Measurements from ENCODE around the gene EDAR. TPM values are rescaled to one million over a fixed set of nuclear protein-coding genes. Genes with fewer than 3 reads are reported as not detected.

EDAR gene
- total and polyA plus RNA-seq, 8 donors: 0.47 to 8.1 (median 5.9) TPM; not detected in 1

DNA sequence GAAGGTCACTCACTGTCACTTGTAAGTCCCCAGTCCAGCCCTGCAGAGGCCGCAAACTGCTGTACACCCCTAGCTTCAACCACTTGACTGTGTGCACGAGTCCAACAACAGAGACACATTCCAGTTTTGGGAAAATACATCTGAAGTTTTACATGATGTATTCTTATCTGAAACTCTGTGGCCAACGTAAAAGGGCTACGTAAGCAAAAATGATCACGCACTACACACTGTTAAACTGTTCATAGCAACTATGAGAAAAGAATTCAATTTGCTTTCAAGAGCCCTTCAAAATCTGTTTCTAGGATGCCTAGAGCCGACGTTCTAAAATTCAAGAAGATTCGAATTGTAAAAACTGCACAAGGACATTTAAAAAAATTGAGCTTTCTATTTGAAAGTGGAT lies 26.0 kb downstream of the EDAR start:
- Histone ChIP-seq H3K4me3 (no peak overlapping the region), H3K9me3 (no peaks in the 10 kb centered on the region), H3K36me3 (no peaks in the 10 kb centered on the region), H3K27ac (no peak overlapping the region), H3K4me1 (no peaks in the 10 kb centered on the region), H3K27me3 (no peaks in the 10 kb centered on the region)
- ATAC-seq: no peak
- intact Hi-C loops (cut with DNase I): no loop called here
- TF ChIP-seq, protein P1, sequence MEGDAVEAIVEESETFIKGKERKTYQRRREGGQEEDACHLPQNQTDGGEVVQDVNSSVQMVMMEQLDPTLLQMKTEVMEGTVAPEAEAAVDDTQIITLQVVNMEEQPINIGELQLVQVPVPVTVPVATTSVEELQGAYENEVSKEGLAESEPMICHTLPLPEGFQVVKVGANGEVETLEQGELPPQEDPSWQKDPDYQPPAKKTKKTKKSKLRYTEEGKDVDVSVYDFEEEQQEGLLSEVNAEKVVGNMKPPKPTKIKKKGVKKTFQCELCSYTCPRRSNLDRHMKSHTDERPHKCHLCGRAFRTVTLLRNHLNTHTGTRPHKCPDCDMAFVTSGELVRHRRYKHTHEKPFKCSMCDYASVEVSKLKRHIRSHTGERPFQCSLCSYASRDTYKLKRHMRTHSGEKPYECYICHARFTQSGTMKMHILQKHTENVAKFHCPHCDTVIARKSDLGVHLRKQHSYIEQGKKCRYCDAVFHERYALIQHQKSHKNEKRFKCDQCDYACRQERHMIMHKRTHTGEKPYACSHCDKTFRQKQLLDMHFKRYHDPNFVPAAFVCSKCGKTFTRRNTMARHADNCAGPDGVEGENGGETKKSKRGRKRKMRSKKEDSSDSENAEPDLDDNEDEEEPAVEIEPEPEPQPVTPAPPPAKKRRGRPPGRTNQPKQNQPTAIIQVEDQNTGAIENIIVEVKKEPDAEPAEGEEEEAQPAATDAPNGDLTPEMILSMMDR (IDR thresholded peaks at IDR 0.05): no peak
- no peak for DNase-seq

DNA sequence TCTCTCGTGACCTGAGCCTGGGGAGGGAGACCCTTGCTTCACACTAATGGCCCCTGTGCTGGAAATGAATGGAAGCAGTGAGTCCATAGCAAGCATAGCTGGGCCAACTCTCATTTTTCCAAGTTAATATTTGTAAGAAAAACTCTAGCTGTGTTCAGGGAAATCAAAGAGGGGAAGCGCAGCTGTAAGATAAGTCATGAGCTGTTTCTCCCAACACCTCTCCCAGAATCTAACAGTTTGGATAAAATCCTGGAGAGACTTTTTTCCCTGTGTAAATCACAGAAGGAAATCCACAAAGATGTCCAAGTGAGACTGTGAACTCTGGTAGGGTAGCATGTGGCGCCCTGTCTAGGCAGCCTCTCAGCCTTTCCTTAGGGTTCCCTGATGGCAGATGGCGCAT lies 27.2 kb downstream of the EDAR start:
- intact Hi-C loops (cut with DNase I): no loop called here
- ATAC-seq (no peak), DNase-seq (peak in 1 of 4 donors; percentile 56)
- H3K27me3 ChIP-seq: no peaks in the 10 kb centered on the region
- TF ChIP-seq, protein P1 (IDR thresholded peaks at IDR 0.05): no peak
- H3K36me3 ChIP-seq: no peaks in the 10 kb centered on the region
- H3K4me1 ChIP-seq: no peaks in the 10 kb centered on the region
- H3K9me3 ChIP-seq: no peaks in the 10 kb centered on the region
- H3K4me3 ChIP-seq: no peak overlapping the region
- H3K27ac ChIP-seq: no peak overlapping the region

DNA sequence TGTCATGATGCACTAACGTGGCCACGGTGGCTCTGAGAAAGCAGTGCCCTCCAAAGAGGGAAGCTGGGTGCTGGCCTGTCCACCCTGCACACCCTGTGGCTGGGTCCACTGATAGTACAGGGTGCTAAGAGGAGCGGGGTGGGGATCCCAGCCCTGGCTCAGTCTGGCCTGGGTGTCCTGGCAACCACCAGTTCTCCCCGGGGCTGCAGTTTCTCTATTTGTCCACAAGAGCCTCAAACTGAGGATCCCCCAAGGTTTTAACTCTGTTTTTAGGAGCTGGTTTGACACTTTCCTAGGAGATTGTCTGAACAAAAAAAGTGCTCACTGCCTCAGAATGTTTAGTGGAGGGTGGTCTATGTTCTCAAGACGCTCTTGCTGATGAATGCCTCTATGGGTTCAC lies 29.0 kb downstream of the EDAR start:
- Histone ChIP-seq H3K27me3 (no peaks in the 10 kb centered on the region), H3K27ac (no peak overlapping the region)
- intact Hi-C loops (cut with DNase I): no loop called here

DNA sequence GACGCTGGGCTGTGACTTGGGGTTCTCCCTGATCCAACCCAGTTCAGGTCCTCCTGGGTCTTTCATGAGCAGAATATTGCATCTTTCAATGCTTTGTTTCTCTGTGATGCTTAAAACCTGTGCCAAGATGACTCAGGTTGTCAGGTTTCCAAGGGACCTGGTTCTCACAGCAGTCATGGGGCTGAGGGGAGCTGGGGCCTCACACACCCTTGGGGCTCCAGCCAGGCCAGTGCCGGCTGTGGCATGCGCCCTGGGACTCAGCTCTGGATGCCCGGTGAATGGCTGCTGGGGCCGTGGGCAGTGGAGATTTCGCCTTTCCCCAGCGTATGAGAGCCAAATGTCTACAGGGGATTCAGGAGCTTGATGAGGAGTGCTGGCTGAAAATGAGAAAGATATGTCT lies 29.6 kb downstream of the EDAR start:
- Histone ChIP-seq H3K9me3 (no peaks in the 10 kb centered on the region), H3K4me1 (no peaks in the 10 kb centered on the region), H3K36me3 (no peaks in the 10 kb centered on the region), H3K4me3 (no peak overlapping the region), H3K27ac (no peak overlapping the region), H3K27me3 (no peaks in the 10 kb centered on the region)
- TF ChIP-seq, protein P1 (IDR thresholded peaks at IDR 0.05): no peak
- ATAC-seq (no peak), DNase-seq (no peak)
- intact Hi-C loops (cut with DNase I): no loop called here

More for the DNA sequence above, 29.0 kb downstream of the EDAR start:
- TF ChIP-seq, protein P1 (IDR thresholded peaks at IDR 0.05): no peak
- Histone ChIP-seq H3K4me3 (no peak overlapping the region), H3K4me1 (no peaks in the 10 kb centered on the region), H3K9me3 (no peaks in the 10 kb centered on the region), H3K36me3 (no peaks in the 10 kb centered on the region)
- ATAC-seq (no peak), DNase-seq (no peak)

DNA sequence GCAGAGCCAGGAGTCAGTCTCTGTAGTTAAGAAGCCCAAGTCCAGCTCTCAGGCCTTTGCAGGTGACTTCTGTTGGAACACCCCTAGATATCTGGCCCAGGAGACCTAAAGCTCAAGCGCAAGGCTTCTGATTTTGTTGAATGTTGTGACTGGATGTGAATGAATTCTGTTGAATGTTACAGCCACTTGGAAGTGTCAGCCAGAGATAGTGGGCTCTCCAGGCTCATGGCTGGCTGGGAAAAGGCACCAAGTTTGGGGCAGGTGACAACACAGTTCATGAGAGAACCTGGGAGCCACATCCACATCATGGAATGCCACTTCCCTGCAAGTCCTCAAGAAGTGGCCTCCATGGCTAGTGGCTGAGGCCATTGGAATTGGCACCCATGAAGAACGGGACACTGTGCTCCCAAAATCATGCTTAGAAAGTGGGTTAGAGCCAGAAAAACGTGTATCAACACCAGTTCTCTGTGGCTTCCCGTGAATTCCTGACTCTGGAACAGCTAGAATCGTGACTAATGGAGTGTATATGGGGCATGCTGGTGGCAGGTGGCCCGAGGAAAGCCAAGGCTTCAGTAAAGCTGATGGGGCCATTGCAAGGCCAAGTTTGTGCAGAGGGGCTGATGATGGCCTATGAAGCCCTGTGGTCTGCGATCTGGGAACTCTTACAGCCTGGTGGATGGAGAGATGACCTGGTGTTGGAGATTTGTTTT lies 30.2 kb downstream of the EDAR start:
- TF ChIP-seq, protein P1 (IDR thresholded peaks at IDR 0.05): no peak

More for the DNA sequence above, 30.2 kb downstream of the EDAR start:
- Histone ChIP-seq H3K27me3 (no peaks in the 10 kb centered on the region), H3K36me3 (no peaks in the 10 kb centered on the region), H3K4me1 (no peaks in the 10 kb centered on the region), H3K9me3 (no peaks in the 10 kb centered on the region), H3K4me3 (no peak overlapping the region), H3K27ac (no peak overlapping the region)
- DNase-seq (no peak), ATAC-seq (no peak)
- intact Hi-C loops (cut with DNase I): no loop called here

Data from left lung (tissue), 10 donors.